PC-9 (cell line): ENCODE results near the gene PDE10A.

Experiments
- CTCF ChIP-seq: fragments of 200-600 bp; sonication (generic); conservative IDR thresholded peaks from 2 replicates; pipeline ENCODE4 v1.6.1; 2017; ENCODE audit warnings: mixed run types, antibody characterized with exemption, mild to moderate bottlenecking, moderate library complexity
- EZH2 ChIP-seq: fragments of 200-600 bp; sonication (generic); IDR thresholded peaks from 2 replicates; pipeline ENCODE4 v1.8.0; 2017; ENCODE audit warnings: antibody characterized with exemption, low read depth

DNA sequence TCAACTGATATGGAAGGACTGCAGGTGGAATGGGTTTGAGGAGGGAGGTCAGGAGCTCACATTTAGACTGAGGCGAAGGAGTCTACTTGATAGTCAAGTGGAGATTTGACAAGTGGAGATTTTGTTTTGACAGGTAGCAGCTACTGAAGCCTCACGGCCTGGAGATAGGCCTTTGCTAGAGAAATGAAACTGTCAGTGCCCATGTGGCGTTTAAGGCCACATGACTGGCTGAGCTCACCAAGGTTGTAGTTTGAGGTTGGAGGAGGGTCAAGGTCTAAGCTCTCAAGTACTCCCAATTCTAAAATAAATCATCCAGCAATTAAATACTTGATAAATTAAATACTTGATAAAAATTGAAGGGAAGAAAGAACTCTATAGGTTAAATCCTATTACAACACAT lies 273.5 kb downstream of the PDE10A start:
- no peak for TF ChIP-seq CTCF
- no peak for TF ChIP-seq EZH2
